ENCODE measurements around the gene SHMT2. TPM values are rescaled to one million over a fixed set of nuclear protein-coding genes. Genes with fewer than 3 reads are reported as not detected.
"Not testable (repeated sequence)": the region's sequence is repeated elsewhere in the genome, so short reads cannot be mapped to it uniquely, and the experiment has no call there.

SHMT2 gene
- total and polyA plus RNA-seq, 2 donors = 37.0 to 63.1 TPM

DNA sequence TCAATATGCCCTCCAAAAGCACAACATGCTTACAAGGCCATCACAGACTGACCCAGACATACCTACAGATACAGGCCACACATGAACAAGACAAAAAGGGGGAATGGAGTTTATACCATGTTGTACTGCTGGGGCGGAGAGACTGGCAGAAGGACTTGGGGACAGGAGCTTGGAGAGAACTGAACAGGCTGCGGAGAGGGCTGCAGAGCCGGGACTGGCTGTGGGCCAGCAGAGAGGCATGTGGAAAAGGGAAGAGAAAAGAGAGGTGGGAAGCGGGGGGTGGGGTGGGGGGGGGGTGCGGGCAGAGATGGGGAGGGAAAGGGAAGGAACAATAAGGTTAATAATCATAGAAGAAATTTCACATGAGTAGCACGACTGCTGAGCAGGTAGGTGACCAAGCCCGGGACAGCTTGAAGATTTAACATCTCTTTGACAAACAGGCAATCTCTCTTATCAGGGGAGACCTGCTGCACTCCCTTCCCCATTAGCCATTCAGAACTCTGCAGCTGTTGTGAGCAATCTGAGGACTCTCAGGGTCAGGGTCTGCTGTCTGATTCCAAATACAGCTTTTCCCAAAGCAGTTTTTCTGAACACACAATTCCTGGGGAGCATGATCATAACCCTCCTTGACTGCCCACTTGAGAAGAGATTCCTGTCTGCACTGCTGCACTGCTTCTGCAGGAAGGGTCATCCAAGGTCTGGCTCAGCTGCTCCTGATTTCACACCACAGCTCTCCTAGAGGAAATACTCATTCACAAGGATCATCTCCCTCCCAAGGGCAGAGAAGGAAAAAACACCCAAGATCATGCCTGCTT lies 43.0 kb downstream of the SHMT2 start:
- peaks cover 54 to 58% of the 10 kb centered on the region in 2 donors for H3K36me3 ChIP-seq (ENCODE audit: control insufficient read depth in 2 of 2, insufficient read depth in 2 of 2, low read length in 1 of 2)
- WGBS = 96% methylated on average over 7 of the region's 7 CpGs
- H3K4me3 ChIP-seq (ENCODE audit: low read length in 2 of 2) = no peak overlapping the region

DNA sequence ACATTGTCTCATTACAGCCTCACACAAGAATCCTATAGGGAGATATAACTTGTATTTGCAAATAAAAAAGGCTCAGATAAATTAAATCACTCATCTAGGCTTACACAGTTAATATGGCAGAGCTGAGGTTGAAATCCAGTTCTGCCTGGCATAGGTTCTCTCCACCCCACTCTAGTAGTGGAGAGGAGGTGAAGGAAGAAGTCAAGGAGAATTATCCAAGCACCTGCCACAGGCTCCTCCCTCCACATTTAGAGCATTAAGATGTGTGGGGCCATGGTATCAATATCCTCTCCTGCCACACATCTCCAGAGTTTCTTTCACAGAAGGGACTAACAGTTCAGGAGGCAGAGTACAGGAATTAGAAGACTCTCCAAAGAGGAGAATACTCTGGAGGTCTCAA lies 44.0 kb downstream of the SHMT2 start:
- Histone ChIP-seq H3K9me3 (ENCODE audit: control insufficient read depth in 2 of 2, insufficient read depth in 1 of 2, low read length in 1 of 2) (no peaks in the 10 kb centered on the region), H3K4me3 (ENCODE audit: low read length in 2 of 2) (no peak overlapping the region), H3K36me3 (ENCODE audit: control insufficient read depth in 2 of 2, insufficient read depth in 2 of 2, low read length in 1 of 2) (peaks cover 49 to 58% of the 10 kb centered on the region in 2 donors), H3K27ac (ENCODE audit: low read depth in 1 of 2, low read length in 1 of 2) (no peak overlapping the region), H3K27me3 (ENCODE audit: control insufficient read depth in 2 of 2, insufficient read depth in 1 of 2, low read length in 1 of 2) (no peaks in the 10 kb centered on the region), H3K4me1 (ENCODE audit: control insufficient read depth in 2 of 2, insufficient read depth in 2 of 2, low read length in 2 of 2) (no peaks in the 10 kb centered on the region)
- DNase-seq (ENCODE audit: low read depth in 6 of 9, low spot score in 9 of 9) = no peak

More for the DNA sequence above, 43.0 kb downstream of the SHMT2 start:
- Histone ChIP-seq H3K27me3 (ENCODE audit: control insufficient read depth in 2 of 2, insufficient read depth in 1 of 2, low read length in 1 of 2) (no peaks in the 10 kb centered on the region), H3K9me3 (ENCODE audit: control insufficient read depth in 2 of 2, insufficient read depth in 1 of 2, low read length in 1 of 2) (no peaks in the 10 kb centered on the region), H3K4me1 (ENCODE audit: control insufficient read depth in 2 of 2, insufficient read depth in 2 of 2, low read length in 2 of 2) (no peaks in the 10 kb centered on the region), H3K27ac (ENCODE audit: low read depth in 1 of 2, low read length in 1 of 2) (no peak overlapping the region)
- no peak for DNase-seq (ENCODE audit: low read depth in 6 of 9, low spot score in 9 of 9)

DNA sequence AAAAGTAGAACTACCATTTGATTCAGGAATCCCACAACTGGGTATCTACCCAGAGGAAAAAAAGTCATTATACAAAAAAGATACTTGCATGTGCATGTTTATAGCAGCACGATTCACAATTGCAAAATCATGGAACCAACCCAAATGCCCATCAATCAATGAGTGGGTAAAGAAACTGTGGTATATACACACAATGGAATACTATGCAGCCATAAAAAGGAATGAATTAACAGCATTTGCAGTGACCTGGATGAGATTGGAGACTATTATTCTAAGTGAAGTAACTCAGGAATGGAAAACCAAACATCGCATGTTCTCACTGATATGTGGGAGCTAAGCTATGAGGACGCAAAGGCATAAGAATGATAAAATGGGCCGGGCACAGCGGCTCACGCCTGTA lies 46.7 kb downstream of the SHMT2 start:
- WGBS = 98% methylated on average over 6 of the region's 6 CpGs
- DNase-seq (ENCODE audit: low read depth in 6 of 9, low spot score in 9 of 9); H3K27me3 ChIP-seq (ENCODE audit: control insufficient read depth in 2 of 2, insufficient read depth in 1 of 2, low read length in 1 of 2); H3K9me3 ChIP-seq (ENCODE audit: control insufficient read depth in 2 of 2, insufficient read depth in 1 of 2, low read length in 1 of 2); H3K4me3 ChIP-seq (ENCODE audit: low read length in 2 of 2); H3K27ac ChIP-seq (ENCODE audit: low read depth in 1 of 2, low read length in 1 of 2): not testable (repeated sequence)
- peaks cover 7 to 11% of the 10 kb centered on the region in 2 donors for H3K4me1 ChIP-seq (ENCODE audit: control insufficient read depth in 2 of 2, insufficient read depth in 2 of 2, low read length in 2 of 2)
- peaks cover 39 to 58% of the 10 kb centered on the region in 2 donors for H3K36me3 ChIP-seq (ENCODE audit: control insufficient read depth in 2 of 2, insufficient read depth in 2 of 2, low read length in 1 of 2)

DNA sequence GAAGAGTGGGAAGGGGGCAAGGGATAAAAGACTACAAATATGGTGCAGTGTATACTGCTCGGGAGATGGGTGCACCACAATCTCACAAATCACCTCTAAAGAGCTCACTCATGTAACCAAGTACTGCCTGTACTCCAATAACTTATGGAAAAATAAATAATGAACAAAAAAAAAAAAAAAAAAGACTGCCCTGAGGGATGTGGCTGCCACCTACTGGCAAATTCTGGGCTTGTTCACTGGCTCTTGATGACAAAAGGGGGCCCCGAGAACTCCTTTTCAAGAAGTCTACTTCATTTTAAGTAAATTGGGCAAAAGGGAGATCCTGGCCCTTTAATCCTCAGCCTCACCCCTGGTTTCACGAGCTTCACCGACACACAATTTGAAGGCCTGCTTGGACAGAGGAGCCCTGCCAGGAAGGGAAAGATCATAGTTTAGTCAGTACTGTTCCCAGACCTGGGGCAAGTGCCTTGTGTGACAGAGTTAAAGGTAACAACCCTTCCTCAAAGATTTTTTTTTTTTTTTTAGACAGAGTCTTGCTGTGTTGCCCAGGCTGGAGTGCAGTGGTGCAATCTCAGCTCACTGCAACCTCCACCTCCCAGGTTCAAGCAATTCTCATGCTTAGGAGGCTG lies 47.5 kb downstream of the SHMT2 start:
- peaks cover 43 to 61% of the 10 kb centered on the region in 2 donors for H3K36me3 ChIP-seq (ENCODE audit: control insufficient read depth in 2 of 2, insufficient read depth in 2 of 2, low read length in 1 of 2)
- H3K4me3 ChIP-seq (ENCODE audit: low read length in 2 of 2) = no peak overlapping the region
- H3K4me1 ChIP-seq (ENCODE audit: control insufficient read depth in 2 of 2, insufficient read depth in 2 of 2, low read length in 2 of 2) = peaks cover 7 to 11% of the 10 kb centered on the region in 2 donors
- peak in 1 of 9 donors; percentile 5 for DNase-seq (ENCODE audit: low read depth in 6 of 9, low spot score in 9 of 9)
- WGBS = 82% methylated on average over 4 of the region's 4 CpGs
- H3K27me3 ChIP-seq (ENCODE audit: control insufficient read depth in 2 of 2, insufficient read depth in 1 of 2, low read length in 1 of 2) = no peaks in the 10 kb centered on the region
- no peaks in the 10 kb centered on the region for H3K9me3 ChIP-seq (ENCODE audit: control insufficient read depth in 2 of 2, insufficient read depth in 1 of 2, low read length in 1 of 2)
- no peak overlapping the region for H3K27ac ChIP-seq (ENCODE audit: low read depth in 1 of 2, low read length in 1 of 2)

DNA sequence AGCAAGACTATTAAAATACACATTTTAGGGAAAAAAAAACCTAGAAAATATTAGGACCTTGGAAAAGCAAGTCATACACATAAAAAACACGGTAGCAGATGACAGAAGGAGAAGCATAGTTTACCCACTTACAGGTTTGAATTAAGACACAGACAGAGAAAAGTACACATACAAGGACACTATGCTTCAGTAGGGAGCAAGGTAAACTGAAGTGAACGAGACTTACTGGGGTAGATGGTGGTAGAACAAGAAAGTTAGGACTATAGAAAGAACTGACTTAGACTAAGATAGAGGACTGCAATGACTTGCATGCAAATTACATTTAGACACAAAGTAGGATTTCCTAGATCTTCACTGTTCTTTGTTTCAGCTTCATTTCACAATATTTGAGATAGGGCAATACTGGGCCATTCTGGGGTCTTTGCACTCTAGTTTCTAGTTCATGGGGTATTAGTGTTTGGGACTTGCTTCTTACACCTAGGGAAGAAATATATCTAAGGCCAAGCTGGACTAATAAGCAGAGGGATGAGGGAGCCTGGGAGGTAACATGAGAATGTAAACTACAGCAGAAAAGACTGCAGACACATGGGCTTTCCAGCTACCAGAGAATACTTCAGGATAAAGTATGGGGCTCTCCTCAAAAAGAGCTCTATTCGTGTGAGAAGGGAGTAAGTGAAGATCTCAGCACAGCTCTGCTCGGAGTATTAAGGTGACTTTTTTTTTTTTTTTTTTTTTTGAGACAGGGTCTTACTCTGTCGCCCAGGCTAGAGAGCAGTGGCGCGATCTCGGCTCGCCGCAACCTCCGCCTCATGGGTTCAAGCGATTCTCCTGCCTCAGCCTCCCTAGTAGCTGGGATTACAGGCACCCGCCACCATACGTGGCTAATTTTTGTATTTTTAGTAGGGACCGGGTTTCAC lies 49.2 kb downstream of the SHMT2 start:
- peaks cover 40 to 57% of the 10 kb centered on the region in 2 donors for H3K36me3 ChIP-seq (ENCODE audit: control insufficient read depth in 2 of 2, insufficient read depth in 2 of 2, low read length in 1 of 2)
- H3K27ac ChIP-seq (ENCODE audit: low read depth in 1 of 2, low read length in 1 of 2) = no peak overlapping the region
- H3K4me3 ChIP-seq (ENCODE audit: low read length in 2 of 2) = no peak overlapping the region
- peaks cover 7 to 11% of the 10 kb centered on the region in 2 donors for H3K4me1 ChIP-seq (ENCODE audit: control insufficient read depth in 2 of 2, insufficient read depth in 2 of 2, low read length in 2 of 2)
- 99% methylated on average over 15 of the region's 15 CpGs for WGBS
- H3K27me3 ChIP-seq (ENCODE audit: control insufficient read depth in 2 of 2, insufficient read depth in 1 of 2, low read length in 1 of 2) = no peaks in the 10 kb centered on the region
- DNase-seq (ENCODE audit: low read depth in 6 of 9, low spot score in 9 of 9) = no peak
- no peaks in the 10 kb centered on the region for H3K9me3 ChIP-seq (ENCODE audit: control insufficient read depth in 2 of 2, insufficient read depth in 1 of 2, low read length in 1 of 2)

DNA sequence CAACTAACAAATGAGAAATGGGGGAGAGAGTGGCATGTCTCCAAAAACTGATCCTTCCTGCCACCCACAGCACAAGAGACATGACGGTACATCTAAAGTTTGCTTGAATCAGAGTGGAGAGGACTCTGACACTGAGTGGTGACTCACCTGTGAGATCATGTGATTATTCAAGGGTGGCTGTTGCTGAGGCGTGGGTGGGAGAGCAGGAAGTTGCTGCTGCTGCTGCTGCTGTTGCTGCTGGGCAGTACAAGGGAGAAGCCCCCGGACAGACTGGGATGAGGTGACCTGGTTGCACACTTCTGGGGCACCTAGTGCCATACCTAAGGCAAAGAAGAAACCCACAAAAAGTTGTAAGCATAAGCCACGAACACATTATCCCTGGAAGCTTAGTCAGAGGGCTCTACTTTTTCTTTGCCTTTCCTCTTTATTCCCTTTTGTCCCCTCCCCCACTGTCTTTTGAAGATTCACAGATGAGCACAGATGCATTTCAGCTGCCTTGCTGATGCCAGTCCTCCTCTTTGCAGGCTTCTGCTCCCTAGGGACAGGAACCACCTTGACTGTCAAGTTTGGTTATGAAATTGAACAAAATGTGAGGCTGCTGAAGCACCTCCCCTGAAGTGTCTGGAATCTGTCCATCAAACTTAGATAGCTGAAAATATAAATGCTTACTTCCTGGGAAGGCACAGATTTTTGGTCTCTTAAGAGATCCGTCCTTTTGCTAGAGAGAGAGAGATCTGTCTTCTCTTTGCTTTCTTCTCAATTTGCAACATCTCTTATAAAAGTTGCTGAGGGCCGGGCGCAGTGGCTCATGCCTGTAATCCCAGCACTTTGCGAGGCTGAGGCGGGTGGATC lies 50.9 kb downstream of the SHMT2 start:
- H3K27ac ChIP-seq (ENCODE audit: low read depth in 1 of 2, low read length in 1 of 2) = peak overlapping the region; percentile 62 to 90
- H3K36me3 ChIP-seq (ENCODE audit: control insufficient read depth in 2 of 2, insufficient read depth in 2 of 2, low read length in 1 of 2) = peaks cover 46 to 61% of the 10 kb centered on the region in 2 donors
- peaks cover 7 to 11% of the 10 kb centered on the region in 2 donors for H3K4me1 ChIP-seq (ENCODE audit: control insufficient read depth in 2 of 2, insufficient read depth in 2 of 2, low read length in 2 of 2)
- DNase-seq (ENCODE audit: low read depth in 6 of 9, low spot score in 9 of 9) = peak; percentile 26 to 81 (median 58)
- no peak overlapping the region for H3K4me3 ChIP-seq (ENCODE audit: low read length in 2 of 2)
- WGBS = 66% methylated on average over 9 of the region's 9 CpGs
- H3K9me3 ChIP-seq (ENCODE audit: control insufficient read depth in 2 of 2, insufficient read depth in 1 of 2, low read length in 1 of 2) = no peaks in the 10 kb centered on the region
- no peaks in the 10 kb centered on the region for H3K27me3 ChIP-seq (ENCODE audit: control insufficient read depth in 2 of 2, insufficient read depth in 1 of 2, low read length in 1 of 2)

DNA sequence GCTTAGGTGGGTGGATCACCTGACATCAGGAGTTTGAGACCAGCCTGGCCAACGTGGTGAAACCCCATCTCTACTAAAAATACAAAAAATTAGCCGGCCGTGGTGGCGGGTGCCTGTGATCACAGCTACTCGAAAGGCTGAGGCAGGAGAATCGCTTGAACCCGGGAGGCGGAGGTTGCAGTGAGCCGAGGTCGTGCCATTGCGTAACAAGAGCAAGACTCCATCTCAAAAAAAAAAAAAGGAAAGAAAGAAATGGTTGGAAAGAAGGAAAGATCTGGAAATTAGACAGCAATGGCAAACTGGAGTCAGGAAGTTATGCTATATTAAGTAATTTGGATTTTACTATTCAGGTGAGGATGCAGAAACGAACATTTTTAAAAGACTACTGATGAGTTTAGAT lies 52.6 kb downstream of the SHMT2 start:
- H3K4me3 ChIP-seq (ENCODE audit: low read length in 2 of 2); H3K27me3 ChIP-seq (ENCODE audit: control insufficient read depth in 2 of 2, insufficient read depth in 1 of 2, low read length in 1 of 2); H3K27ac ChIP-seq (ENCODE audit: low read depth in 1 of 2, low read length in 1 of 2); H3K9me3 ChIP-seq (ENCODE audit: control insufficient read depth in 2 of 2, insufficient read depth in 1 of 2, low read length in 1 of 2); DNase-seq (ENCODE audit: low read depth in 6 of 9, low spot score in 9 of 9): not testable (repeated sequence)
- Histone ChIP-seq H3K36me3 (ENCODE audit: control insufficient read depth in 2 of 2, insufficient read depth in 2 of 2, low read length in 1 of 2) (peaks cover 46 to 68% of the 10 kb centered on the region in 2 donors), H3K4me1 (ENCODE audit: control insufficient read depth in 2 of 2, insufficient read depth in 2 of 2, low read length in 2 of 2) (peaks cover 7 to 11% of the 10 kb centered on the region in 2 donors)
- WGBS = 96% methylated on average over 12 of the region's 12 CpGs

Measured in thymus (tissue), 11 donors.